Loucy (cell line): ENCODE results near the gene PADI3.

Experiments used
- CTCF ChIP-seq: fragments of 200-600 bp; sonication (generic); conservative IDR thresholded peaks from 2 replicates; pipeline ENCODE4 v1.5.1; 2014; ENCODE audit warnings: mild to moderate bottlenecking, antibody characterized with exemption, low read length
- EZH2phosphoT487 ChIP-seq: fragments of 200-600 bp; IDR thresholded peaks from 2 replicates; pipeline ENCODE4 v1.6.1; 2018; ENCODE audit warnings: antibody characterized with exemption, mild to moderate bottlenecking, moderate library complexity, borderline replicate concordance

- TF ChIP-seq CTCF = no peak
- TF ChIP-seq EZH2phosphoT487 = no peak
Observed at GRCh38 chr1:17314491-17314971, 65.6 kb downstream of the PADI3 start.
